Endothelial cell of umbilical vein (primary cell): Measurements from ENCODE around the gene KRTAP10-12. TPM values are rescaled to one million over a fixed set of nuclear protein-coding genes. Genes with fewer than 3 reads are reported as not detected.

ENCODE experiments used
- BruUV-seq: library from RNA; stranded (reverse); fragments of 400-500 nt; replicated peaks from 2 replicates; lab custom pipeline; 2021; lab: Mats Ljungman, UMichigan
- CTCF ChIA-PET: fragments of 300-600, 350-600 bp; sonication (Branson Sonifier 250); formaldehyde crosslinking; loops from one replicate; lab custom pipeline; 2021; ENCODE audit warnings: antibody characterized with exemption, inconsistent platforms; lab: Charles Lee
- POLR2A ChIA-PET: fragments of 300-600, 350-600 bp; sonication (Branson Sonifier 250); formaldehyde crosslinking; loops from one replicate; lab custom pipeline; 2021; ENCODE audit warnings: antibody characterized with exemption, inconsistent platforms; lab: Charles Lee
- DNase-seq: peaks from one replicate; pipeline ENCODE4 v3.0.0-alpha.2; 2011; ENCODE audit warnings: low read depth, low spot score
- FAIRE-seq: peaks from 2 replicates; lab custom pipeline; 2011; peaks lifted over from hg19 to GRCh38; lab: Jason Lieb, UNC
- H2AFZ ChIP-seq: 2 replicates; pipeline ENCODE4 v1.6.0; 2012; ENCODE audit warnings: low read depth, low read length, control low read depth, inconsistent platforms
- H3K27ac ChIP-seq: 2 replicates; pipeline ENCODE4 v1.5.1; 2011; ENCODE audit warnings: low read depth, mild to moderate bottlenecking, control low read depth, low read length, moderate library complexity; ENCODE audit not compliant: insufficient read depth
- H3K27me3 ChIP-seq, 2 experiments: 2 replicates each; pipeline versions ENCODE4 v1.6.0 to v1.6.1; 2011; ENCODE audit warnings: low read length in 2 of 2, mixed read lengths in 1 of 2; ENCODE audit not compliant: control insufficient read depth in 2 of 2, insufficient read depth in 2 of 2
- H3K36me3 ChIP-seq, 2 experiments: 2 replicates in 1 of 2; 3 replicates in 1 of 2; pipeline ENCODE4 v1.5.1; 2011; ENCODE audit warnings: low read length in 2 of 2, mild to moderate bottlenecking in 1 of 2, moderate library complexity in 1 of 2; ENCODE audit not compliant: control insufficient read depth in 2 of 2, insufficient read depth in 2 of 2; ENCODE audit errors: extremely low read depth in 1 of 2
- H3K4me1 ChIP-seq: 3 replicates; pipeline ENCODE4 v1.5.1; 2011; ENCODE audit warnings: mild to moderate bottlenecking, low read length; ENCODE audit not compliant: control insufficient read depth, insufficient read depth; ENCODE audit errors: extremely low read depth
- H3K4me2 ChIP-seq: 2 replicates; pipeline ENCODE4 v1.6.1; 2011; ENCODE audit warnings: low read length, control low read depth, mixed read lengths; ENCODE audit not compliant: insufficient read depth
- H3K4me3 ChIP-seq, 3 experiments: fragments of 200-600 bp in 1 of 3; sonication (generic), shearing (Covaris generic) in 1 of 3; replicated peaks in 1 of 3; 2 replicates each; pipeline ENCODE4 v1.5.1; 2011 to 2016; ENCODE audit warnings: control low read depth in 3 of 3, low read length in 3 of 3, mild to moderate bottlenecking in 2 of 3, inconsistent platforms in 1 of 3, low read depth in 1 of 3, moderate library complexity in 1 of 3; ENCODE audit not compliant: insufficient read depth in 1 of 3
- H3K79me2 ChIP-seq: 2 replicates; pipeline ENCODE4 v1.6.0; 2012; ENCODE audit warnings: low read length, inconsistent platforms; ENCODE audit not compliant: control insufficient read depth, insufficient read depth
- H3K9ac ChIP-seq: replicated peaks from 2 replicates; pipeline ENCODE3; 2011; ENCODE audit warnings: low read length, control low read depth; ENCODE audit not compliant: insufficient read depth; ENCODE audit errors: extremely low read depth
- H3K9me1 ChIP-seq: replicated peaks from 3 replicates; pipeline ENCODE4 v1.6.0; 2011; ENCODE audit warnings: mild to moderate bottlenecking, low read length; ENCODE audit not compliant: control insufficient read depth, insufficient read depth; ENCODE audit errors: extremely low read depth
- H3K9me3 ChIP-seq: replicated peaks from 2 replicates; pipeline ENCODE4 v1.5.1; 2012; ENCODE audit warnings: low read length, inconsistent platforms; ENCODE audit not compliant: control insufficient read depth, insufficient read depth
- H4K20me1 ChIP-seq: replicated peaks from 2 replicates; pipeline ENCODE3; 2011; ENCODE audit warnings: mild to moderate bottlenecking, low read length; ENCODE audit not compliant: control insufficient read depth, insufficient read depth; ENCODE audit errors: extremely low read depth
- FOS ChIP-seq: IDR thresholded peaks from 2 replicates; pipeline ENCODE4 v1.6.1; 2011; ENCODE audit warnings: mild to moderate bottlenecking, low read length, moderate library complexity, borderline replicate concordance; ENCODE audit not compliant: insufficient read depth
- JUN ChIP-seq: IDR thresholded peaks from 2 replicates; pipeline ENCODE4 v1.6.1; 2011; ENCODE audit warnings: borderline replicate concordance, low read depth; ENCODE audit not compliant: insufficient read length, insufficient read depth
- POLR2AphosphoS5 ChIP-seq: IDR thresholded peaks from 2 replicates; pipeline ENCODE4 v1.6.1; 2012; ENCODE audit warnings: low read depth, mild to moderate bottlenecking, control low read depth, low read length, moderate library complexity; ENCODE audit not compliant: insufficient read depth
- dilution Hi-C: fragments of 300-500 bp; cut with MboI; formaldehyde crosslinking; loops from one replicate; pipeline ENCODE4 v1.15.0; 2019; ENCODE audit warnings: low sequenced_read_pairs; ENCODE audit not compliant: extremely low pct_ligation_motif_present
- intact Hi-C: fragments of 100-400 bp; cut with micrococcal nuclease; formaldehyde crosslinking; loops from one replicate; pipeline ENCODE4 v1.10.0; 2022
- polyA plus RNA-seq, 4 experiments: library from polyadenylated mRNA; depleted of rRNA in 3 of 4; stranded (reverse) in 3 of 4; unstranded in 1 of 4; fragments of >200 nt; gene quantifications; 2 replicates each; pipeline versions ENCODE4 v1.2.1 to v1.2.3, GENCODE V29; 2011 to 2012; ENCODE audit warnings: missing spikeins in 1 of 4
- total RNA-seq: library from RNA; stranded (reverse); gene quantifications from 2 replicates; pipeline ENCODE4 v1.2.3, GENCODE V29; 2021
- TF ChIP-seq, protein P1 (sequence below): IDR thresholded peaks from 2 replicates; pipeline ENCODE4 v1.6.1; 2011; ENCODE audit not compliant: insufficient read depth, insufficient read length

Gene KRTAP10-12
- total and polyA plus RNA-seq, 2 donors (not counting 3 experiments of a cell fraction or from before 2014, with no cell fraction given): not detected

DNA sequence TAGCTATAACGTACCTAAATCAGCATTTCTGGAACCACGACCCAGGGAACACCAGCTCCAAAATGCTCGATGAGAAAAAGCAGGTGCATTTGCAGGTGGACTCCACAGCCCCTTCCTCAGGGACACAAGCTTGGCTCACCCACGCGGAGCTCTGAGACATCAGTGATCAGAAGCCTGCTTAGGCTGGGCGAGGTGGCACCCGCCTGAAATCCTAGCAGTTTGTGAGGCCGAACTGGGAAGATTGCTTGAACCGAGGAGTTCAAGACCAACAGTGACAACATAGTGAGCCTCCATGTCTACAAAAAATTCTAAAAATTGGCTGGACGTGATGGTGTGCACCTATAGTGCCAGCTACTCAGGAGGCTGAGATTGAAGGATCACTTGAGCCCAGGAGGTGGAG is 16.9 kb downstream of the KRTAP10-12 start:
- DNase-seq (no peak), FAIRE-seq (no peak)
- Histone ChIP-seq H3K4me3 (no peak overlapping the region), H3K27me3 (peaks cover 65 to 89% of the 10 kb centered on the region in 2 experiments), H3K27ac (no peak overlapping the region), H3K9me3 (no peaks in the 10 kb centered on the region), H3K9me1 (no peaks in the 10 kb centered on the region), H2AFZ (no peak overlapping the region), H4K20me1 (no peaks in the 10 kb centered on the region), H3K36me3 (no peaks in the 10 kb centered on the region), H3K9ac (no peak overlapping the region), H3K79me2 (no peaks in the 10 kb centered on the region), H3K4me2 (no peak overlapping the region), H3K4me1 (peaks cover 5% of the 10 kb centered on the region)
- CTCF ChIA-PET: interaction anchor here (0.8 to 1.1 kb wide), 2 partner anchors 50 to 80 kb away, joined by 3 read pairs; no protein-coding TSS in a partner anchor
- POLR2A ChIA-PET: no interaction called here
- TF ChIP-seq JUN: no peak
- no peak for TF ChIP-seq FOS
- TF ChIP-seq, protein P1, sequence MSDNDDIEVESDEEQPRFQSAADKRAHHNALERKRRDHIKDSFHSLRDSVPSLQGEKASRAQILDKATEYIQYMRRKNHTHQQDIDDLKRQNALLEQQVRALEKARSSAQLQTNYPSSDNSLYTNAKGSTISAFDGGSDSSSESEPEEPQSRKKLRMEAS: no peak
- dilution Hi-C loops: no loop called here
- intact Hi-C loops: no loop called here
- BruUV-seq: no TSS peak

DNA sequence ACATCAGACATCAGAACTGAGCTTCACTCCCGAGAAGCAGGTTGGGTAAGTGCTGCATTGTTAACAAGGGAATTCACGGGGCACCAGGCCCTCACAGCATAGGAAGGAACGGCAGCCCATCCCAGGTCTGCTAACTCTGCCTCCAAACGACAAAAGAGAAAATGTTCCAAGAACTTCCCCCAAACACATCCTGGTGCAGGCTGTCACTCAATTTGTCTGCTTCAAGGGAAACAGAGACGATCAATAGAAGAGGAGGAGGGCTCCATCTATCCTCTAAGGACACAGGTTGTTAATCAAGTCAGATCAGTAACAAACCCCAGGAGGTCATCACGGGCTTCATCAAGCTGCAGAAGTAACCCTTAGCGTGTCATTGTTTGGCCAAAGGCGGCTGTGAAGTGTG is 17.9 kb downstream of the KRTAP10-12 start:
- H3K4me3 ChIP-seq: no peak overlapping the region
- no peaks in the 10 kb centered on the region for H4K20me1 ChIP-seq
- no peaks in the 10 kb centered on the region for H3K9me1 ChIP-seq
- no peak overlapping the region for H3K27ac ChIP-seq
- no TSS peak for BruUV-seq
- intact Hi-C loops (no loop called here), dilution Hi-C loops (no loop called here)
- no peaks in the 10 kb centered on the region for H3K36me3 ChIP-seq
- DNase-seq: no peak
- no peak for TF ChIP-seq POLR2AphosphoS5
- POLR2A ChIA-PET: no interaction called here
- no peaks in the 10 kb centered on the region for H3K9me3 ChIP-seq
- H2AFZ ChIP-seq: no peak overlapping the region
- peaks cover 58 to 89% of the 10 kb centered on the region in 2 experiments for H3K27me3 ChIP-seq
- H3K9ac ChIP-seq: no peak overlapping the region
- H3K4me1 ChIP-seq: peaks cover 1% of the 10 kb centered on the region
- CTCF ChIA-PET: no interaction called here
- H3K4me2 ChIP-seq: no peak overlapping the region
- FAIRE-seq: no peak
- H3K79me2 ChIP-seq: no peaks in the 10 kb centered on the region
